Cortex of kidney (tissue), 1 donor: Measurements from ENCODE around the gene RBMS3.

ENCODE experiments used
- DNase-seq: peaks from one replicate; lab custom pipeline; 2025; lab: John Stamatoyannopoulos, UW

The RBMS3 gene

GRCh38 chr3:29679944-29680343 lies 399.1 kb downstream of the RBMS3 start:
- no peak for DNase-seq

- DNase-seq: no peak
Measured at GRCh38 chr3:29683018-29683993, 402.4 kb downstream of the RBMS3 start.

- DNase-seq: no peak
Measured at GRCh38 chr3:29686889-29687592, 406.2 kb downstream of the RBMS3 start.

- no peak for DNase-seq
Measured at GRCh38 chr3:29690686-29691353, 409.9 kb downstream of the RBMS3 start.

- no peak for DNase-seq
Measured at GRCh38 chr3:29693863-29694262, 413.0 kb downstream of the RBMS3 start.

- no peak for DNase-seq
Measured at GRCh38 chr3:29694331-29694730, 413.5 kb downstream of the RBMS3 start.

GRCh38 chr3:29694783-29695182 lies 413.9 kb downstream of the RBMS3 start:
- no peak for DNase-seq

GRCh38 chr3:29695201-29695600 lies 414.3 kb downstream of the RBMS3 start:
- DNase-seq: no peak

DNA sequence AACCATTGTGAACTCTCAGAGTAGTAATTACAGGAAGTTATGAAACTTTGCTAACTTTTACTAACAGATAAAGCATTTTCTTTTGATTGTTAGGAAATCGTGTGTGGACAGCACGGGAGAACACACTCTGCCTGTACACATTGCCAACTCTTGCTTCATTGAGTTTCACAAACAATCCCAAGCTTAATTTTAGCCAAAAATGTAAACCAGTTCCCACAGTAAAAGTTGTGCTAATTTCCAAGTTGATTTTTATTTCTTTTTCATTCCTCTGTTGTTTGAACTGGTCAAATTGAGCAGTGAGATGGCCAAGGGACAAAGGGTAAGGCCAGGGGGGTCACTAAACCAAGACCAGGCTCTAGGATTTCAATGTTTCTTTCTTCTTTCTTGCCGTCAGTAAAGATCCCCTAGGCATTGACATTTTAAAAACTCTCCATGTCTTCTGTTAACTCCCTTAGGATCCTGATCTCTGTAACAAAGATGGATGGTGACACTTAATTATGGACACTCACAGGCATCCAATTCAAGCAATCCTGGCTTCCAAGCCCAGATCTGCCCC lies 414.9 kb downstream of the RBMS3 start:
- no peak for DNase-seq

DNA sequence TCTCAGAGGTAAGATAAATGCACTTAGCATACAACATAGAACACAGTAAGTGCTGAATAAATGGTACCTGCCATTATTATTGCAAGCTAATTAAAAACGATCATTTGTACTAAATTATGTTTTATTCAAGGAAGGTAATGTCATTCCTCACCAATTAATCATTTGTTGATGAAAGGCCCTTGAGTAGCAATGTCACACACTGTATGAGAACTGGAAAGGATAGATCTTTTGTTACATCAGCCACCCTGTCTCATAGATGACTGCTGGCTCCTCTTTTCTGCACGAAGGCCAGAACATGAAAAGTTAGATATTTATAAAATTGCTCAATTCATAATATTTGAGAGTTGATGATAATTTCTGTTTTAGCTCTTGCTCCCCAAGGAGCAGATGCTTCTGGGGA lies 415.4 kb downstream of the RBMS3 start:
- no peak for DNase-seq

- DNase-seq: no peak
Measured at GRCh38 chr3:29697989-29698388, 417.1 kb downstream of the RBMS3 start.

- no peak for DNase-seq
Measured at GRCh38 chr3:29700256-29700655, 419.4 kb downstream of the RBMS3 start.

DNA sequence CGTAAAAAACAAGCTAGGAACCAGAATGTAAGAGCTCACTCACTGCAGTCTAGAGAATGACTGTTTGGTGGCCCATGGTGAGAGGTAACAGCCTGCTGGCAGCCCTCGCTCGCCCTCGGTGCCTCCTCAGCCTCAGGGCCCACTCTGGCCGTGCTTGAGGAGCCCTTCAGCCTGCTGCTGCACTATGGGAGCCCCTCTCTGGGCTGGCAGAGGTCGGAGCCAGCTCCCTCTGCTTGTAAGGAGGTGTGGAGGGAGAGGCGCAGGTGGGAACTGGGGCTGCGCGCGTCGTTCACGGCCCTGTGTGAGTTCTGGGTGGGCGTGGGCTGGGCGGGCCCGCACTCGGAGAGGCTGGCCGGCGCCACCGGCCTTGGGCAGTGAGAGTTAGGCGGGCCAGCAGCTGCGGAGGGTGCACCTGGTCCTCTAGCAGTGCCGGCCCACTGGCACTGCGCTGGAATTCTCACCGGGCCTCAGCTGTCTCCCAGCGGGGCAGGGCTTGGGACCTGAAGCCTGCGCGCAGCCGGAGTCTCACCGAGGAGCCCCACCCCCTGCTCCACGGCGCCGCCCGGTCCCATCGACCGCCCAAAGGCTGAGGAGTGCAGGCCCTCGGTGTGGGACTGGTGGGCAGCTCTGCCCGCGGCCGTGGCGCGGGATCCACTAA lies 420.6 kb downstream of the RBMS3 start:
- no peak for DNase-seq

- no peak for DNase-seq
Measured at GRCh38 chr3:29705906-29706844, 425.3 kb downstream of the RBMS3 start.

- DNase-seq: no peak
Measured at GRCh38 chr3:29708884-29709283, 428.0 kb downstream of the RBMS3 start.

GRCh38 chr3:29711255-29711771 lies 430.4 kb downstream of the RBMS3 start:
- DNase-seq: no peak

GRCh38 chr3:29716213-29716612 lies 435.3 kb downstream of the RBMS3 start:
- no peak for DNase-seq

DNA sequence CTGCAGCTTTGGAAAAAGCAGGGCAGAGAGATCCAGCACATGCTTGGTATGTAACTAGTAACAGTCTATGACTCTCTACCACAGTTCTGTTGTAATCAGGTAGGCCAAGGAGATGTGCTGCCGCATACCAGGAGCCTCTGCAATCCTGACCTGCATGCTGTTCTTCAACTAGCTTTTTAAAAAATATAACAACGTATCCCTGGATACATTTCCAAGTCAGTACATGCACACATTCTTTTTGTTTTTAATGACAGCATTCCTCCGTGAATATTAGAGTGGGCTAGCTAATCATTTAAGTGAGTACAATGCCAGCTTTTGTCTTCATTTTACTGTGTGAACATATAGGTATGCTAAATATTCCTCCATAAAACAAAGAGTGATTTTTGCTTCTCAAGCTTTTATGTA lies 437.8 kb downstream of the RBMS3 start:
- DNase-seq: no peak

- DNase-seq: no peak
Measured at GRCh38 chr3:29720665-29721064, 439.8 kb downstream of the RBMS3 start.

DNA sequence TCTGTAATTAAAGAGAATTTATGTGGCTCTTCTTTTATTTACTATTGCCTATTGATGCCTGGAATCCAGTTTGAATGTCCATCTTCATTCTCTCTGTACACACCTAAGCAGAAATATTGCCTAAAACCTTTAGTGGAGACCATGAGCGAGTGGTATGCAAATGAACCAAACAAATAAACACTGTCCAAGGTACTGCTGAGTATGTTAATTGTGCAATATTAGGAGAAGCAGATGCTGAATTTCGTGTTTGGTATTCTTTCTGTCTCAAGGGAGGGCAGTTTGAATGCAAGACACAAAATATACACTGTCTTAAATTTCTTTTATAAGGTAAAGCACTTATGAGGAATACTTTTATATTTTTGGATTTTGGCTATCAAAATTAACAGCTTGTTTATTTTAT lies 440.9 kb downstream of the RBMS3 start:
- no peak for DNase-seq
